Measurements from ENCODE around the gene OXER1.
A peak's percentile ranks its signal among the peaks of the same experiment; 100 is the strongest.

GRCh38 chr2:42809131-42809818 is 45.3 kb upstream of the OXER1 start:
- peak; percentile 38; the same call in 1 of the 2 replicates for TF ChIP-seq CTCF (conservative IDR thresholded peaks at IDR 0.05)
- TF ChIP-seq EZH2 (IDR thresholded peaks at IDR 0.05; ENCODE audit: low read depth) = no peak
